Heart left ventricle (tissue), 13 donors: Measurements from ENCODE around the gene TMEM131L.

ENCODE experiments used
- CTCF ChIP-seq, 12 donors: fragments of 200-600 bp; sonication (generic) in 4 of 12; IDR thresholded peaks; one replicate each; pipeline versions ENCODE4 v1.5.0 to v1.8.0; 2018 to 2022; ENCODE audit warnings: antibody characterized with exemption in 12 of 12, mild to moderate bottlenecking in 5 of 12
- POLR2A ChIP-seq, 2 donors: fragments of 450-650 bp; IDR thresholded peaks; one replicate each; pipeline ENCODE4 v1.6.1; 2017; ENCODE audit warnings: antibody characterized with exemption in 2 of 2, mild to moderate bottlenecking in 2 of 2, moderate library complexity in 2 of 2
- donor health status: ischemic (EF 13 %, LVEDD 7.1; RV severe dilation, severe dysfunction).
- donor health status: DM: no; HTN: yes; CAD: no.
- donor health status: DM: no; HTN: no; CAD: no.
- donor health status: ischemic (EF 25% LVEDD 6.9; RV normal size, moderate dysfunction).
- donor health status: ischemic (EF 25% LVEDD 5.7; RV mildly dilated, moderate dysfunction).
- donor health status: ischemic (EF 35%, LVEDD 5.7; RV mildly dilated, moderate dysfunction).
- donor health status: nonischemic (EF 11% LVEDD 7.7; RV severe dilation, severe dysfunction).
- donor health status: DM: yes; HTN: yes; CAD: no.
- donor health status: PGD.
- donor health status: ischemic (EF 29% LVEDD 5.4; RV normal size, mild dysfunction).
- donor health status: nonischemic (EF 23%, LVEDD 6.1; RV moderate dilation, normal function).

- TF ChIP-seq POLR2A (IDR thresholded peaks at IDR 0.05) (no peak), CTCF (IDR thresholded peaks at IDR 0.05) (no peak)
Observed at GRCh38 chr4:153646978-153647377, 180.8 kb downstream of the TMEM131L start.
